ENCODE measurements around the gene MOGAT3. TPM values are rescaled to one million over a fixed set of nuclear protein-coding genes. Genes with fewer than 3 reads are reported as not detected.

MOGAT3 gene
- total and polyA plus RNA-seq, 9 of the 15 experiments (the other 6 are each of a cell fraction or from before 2014, with no cell fraction given), result 0.07 to 0.17 (median 0.13) TPM; not detected in 6

GRCh38 chr7:101156866-101157589 is 43.8 kb downstream of the MOGAT3 start (continued):
- TF ChIP-seq RB1 (IDR thresholded peaks at IDR 0.05; ENCODE audit: low read depth) (no peak), EGR1 (conservative IDR thresholded peaks at IDR 0.05) (no peak), ILF3 (IDR thresholded peaks at IDR 0.05; ENCODE audit: borderline replicate concordance) (no peak), POLR2AphosphoS5 (IDR thresholded peaks at IDR 0.05; ENCODE audit: control insufficient read depth, insufficient read depth, low read depth, low read length) (no peak), ZKSCAN8 (CRISPR knock-in tag; IDR thresholded peaks at IDR 0.05) (no peak), HNRNPUL1 (IDR thresholded peaks at IDR 0.05; ENCODE audit: low read length) (no peak), PHB (CRISPR knock-in tag; IDR thresholded peaks at IDR 0.05) (no peak), BRF1 (IDR thresholded peaks at IDR 0.05; ENCODE audit: borderline replicate concordance, extremely low read depth, insufficient read length) (no peak), HDAC8 (tag; IDR thresholded peaks at IDR 0.05) (no peak), LARP7 (IDR thresholded peaks at IDR 0.05) (no peak), MEF2A (IDR thresholded peaks at IDR 0.05; ENCODE audit: control insufficient read depth, low read depth, low read length) (no peak), ZFP1 (CRISPR knock-in tag; IDR thresholded peaks at IDR 0.05) (no peak), KLF1 (tag; IDR thresholded peaks at IDR 0.05) (no peak), XRCC3 (IDR thresholded peaks at IDR 0.05) (no peak), ZBTB1 (CRISPR knock-in tag; IDR thresholded peaks at IDR 0.05; ENCODE audit: borderline replicate concordance, low read depth) (no peak), ETV6 (IDR thresholded peaks at IDR 0.05; ENCODE audit: borderline replicate concordance in 1 of 2, low read depth in 2 of 2, low read length in 1 of 2) (no peak), ETV6 (CRISPR knock-in tag; IDR thresholded peaks at IDR 0.05; ENCODE audit: borderline replicate concordance) (no peak), ZBTB8A (IDR thresholded peaks at IDR 0.05; ENCODE audit: partially characterized antibody) (no peak), POLR2G (IDR thresholded peaks at IDR 0.05; ENCODE audit: low read depth, low read length) (no peak)
- TF ChIP-seq, protein P1, sequence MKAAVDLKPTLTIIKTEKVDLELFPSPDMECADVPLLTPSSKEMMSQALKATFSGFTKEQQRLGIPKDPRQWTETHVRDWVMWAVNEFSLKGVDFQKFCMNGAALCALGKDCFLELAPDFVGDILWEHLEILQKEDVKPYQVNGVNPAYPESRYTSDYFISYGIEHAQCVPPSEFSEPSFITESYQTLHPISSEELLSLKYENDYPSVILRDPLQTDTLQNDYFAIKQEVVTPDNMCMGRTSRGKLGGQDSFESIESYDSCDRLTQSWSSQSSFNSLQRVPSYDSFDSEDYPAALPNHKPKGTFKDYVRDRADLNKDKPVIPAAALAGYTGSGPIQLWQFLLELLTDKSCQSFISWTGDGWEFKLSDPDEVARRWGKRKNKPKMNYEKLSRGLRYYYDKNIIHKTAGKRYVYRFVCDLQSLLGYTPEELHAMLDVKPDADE (conservative IDR thresholded peaks at IDR 0.05; ENCODE audit: control insufficient read depth, low read depth, low read length), result no peak
- TF ChIP-seq, protein P2, sequence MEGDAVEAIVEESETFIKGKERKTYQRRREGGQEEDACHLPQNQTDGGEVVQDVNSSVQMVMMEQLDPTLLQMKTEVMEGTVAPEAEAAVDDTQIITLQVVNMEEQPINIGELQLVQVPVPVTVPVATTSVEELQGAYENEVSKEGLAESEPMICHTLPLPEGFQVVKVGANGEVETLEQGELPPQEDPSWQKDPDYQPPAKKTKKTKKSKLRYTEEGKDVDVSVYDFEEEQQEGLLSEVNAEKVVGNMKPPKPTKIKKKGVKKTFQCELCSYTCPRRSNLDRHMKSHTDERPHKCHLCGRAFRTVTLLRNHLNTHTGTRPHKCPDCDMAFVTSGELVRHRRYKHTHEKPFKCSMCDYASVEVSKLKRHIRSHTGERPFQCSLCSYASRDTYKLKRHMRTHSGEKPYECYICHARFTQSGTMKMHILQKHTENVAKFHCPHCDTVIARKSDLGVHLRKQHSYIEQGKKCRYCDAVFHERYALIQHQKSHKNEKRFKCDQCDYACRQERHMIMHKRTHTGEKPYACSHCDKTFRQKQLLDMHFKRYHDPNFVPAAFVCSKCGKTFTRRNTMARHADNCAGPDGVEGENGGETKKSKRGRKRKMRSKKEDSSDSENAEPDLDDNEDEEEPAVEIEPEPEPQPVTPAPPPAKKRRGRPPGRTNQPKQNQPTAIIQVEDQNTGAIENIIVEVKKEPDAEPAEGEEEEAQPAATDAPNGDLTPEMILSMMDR (IDR thresholded peaks at IDR 0.05 in 2 of 3, conservative IDR thresholded peaks at IDR 0.05 in 1 of 3; ENCODE audit: insufficient read depth in 2 of 3, low read depth in 1 of 3, low read length in 3 of 3), result no peak

All from K562 (cell line).